Measurements from ENCODE around the gene SDCCAG8.

DNA sequence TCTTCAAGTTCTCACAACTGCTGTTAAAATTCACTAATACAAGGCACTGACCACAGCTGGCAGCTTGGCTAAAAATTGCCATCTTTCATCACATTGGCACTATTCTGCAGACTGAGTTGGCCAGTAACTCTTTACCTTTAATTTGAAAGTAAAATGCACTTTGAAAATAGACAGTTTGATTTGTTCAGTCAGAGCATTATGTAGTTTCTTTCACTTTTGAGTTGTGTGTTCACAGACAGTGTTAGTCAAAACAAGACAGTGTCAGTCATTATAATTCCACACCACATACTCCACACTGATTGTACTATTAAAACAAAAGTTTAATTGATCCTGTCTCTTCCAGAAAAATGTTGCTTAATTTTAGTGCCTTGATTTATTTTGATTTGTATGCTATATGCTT, 160.7 kb downstream of the SDCCAG8 start:
- no peak for TF ChIP-seq GATA2 (IDR thresholded peaks at IDR 0.05; ENCODE audit: low read depth, low read length)
- TF ChIP-seq GATA3 (IDR thresholded peaks at IDR 0.05; ENCODE audit: low read depth, low read length): no peak

Data from SH-SY5Y (cell line).